Neural cell (in vitro differentiated cells): ENCODE results near the gene BCO2. TPM values are rescaled to one million over a fixed set of nuclear protein-coding genes. Genes with fewer than 3 reads are reported as not detected.
"Not testable (repeated sequence)": the region's sequence is repeated elsewhere in the genome, so short reads cannot be mapped to it uniquely, and the experiment has no call there.

Source experiments
- H2AFZ ChIP-seq: fragments of 200-600, 300-800 bp; sonication (generic), shearing (Covaris generic); 2 replicates; pipeline ENCODE4 v1.6.0; 2014; ENCODE audit warnings: low read depth, mild to moderate bottlenecking, antibody characterized with exemption, low read length, moderate library complexity
- H3F3A ChIP-seq: fragments of 200-600 bp; shearing (Covaris generic); 2 replicates; pipeline ENCODE4 v1.6.1; 2016; ENCODE audit warnings: mild to moderate bottlenecking, moderate library complexity, mixed read lengths, antibody characterized with exemption, low read length; ENCODE audit not compliant: insufficient read depth, poor library complexity, severe bottlenecking
- H3K27ac ChIP-seq: fragments of 200-600, 300-800 bp; sonication (generic), shearing (Covaris generic); 2 replicates; pipeline ENCODE4 v1.5.1; 2014; ENCODE audit warnings: mild to moderate bottlenecking, low read length, moderate library complexity
- H3K27me3 ChIP-seq: fragments of 300-800, 200-600 bp; sonication (generic), shearing (Covaris generic); 2 replicates; pipeline ENCODE4 v1.6.0; 2014; ENCODE audit warnings: mild to moderate bottlenecking, low read depth, low read length, moderate library complexity; ENCODE audit not compliant: insufficient read depth
- H3K36me3 ChIP-seq: fragments of 300-800, 200-600 bp; sonication (generic), shearing (Covaris generic); 2 replicates; pipeline ENCODE4 v1.5.1; 2014; ENCODE audit warnings: mild to moderate bottlenecking, antibody characterized with exemption, low read length, moderate library complexity; ENCODE audit not compliant: insufficient read depth
- H3K4me2 ChIP-seq: fragments of 300-800, 200-600 bp; sonication (generic), shearing (Covaris generic); 2 replicates; pipeline ENCODE4 v1.6.0; 2014; ENCODE audit warnings: mild to moderate bottlenecking, low read length
- H3K4me3 ChIP-seq: fragments of 300-800, 200-600 bp; sonication (generic), shearing (Covaris generic); 2 replicates; pipeline ENCODE4 v1.5.1; 2014; ENCODE audit warnings: mild to moderate bottlenecking, low read length, moderate library complexity
- H3K79me2 ChIP-seq: fragments of 200-600 bp; shearing (Covaris generic); replicated peaks from 2 replicates; pipeline ENCODE4 v1.6.0; 2014; ENCODE audit warnings: mild to moderate bottlenecking, low read length, moderate library complexity; ENCODE audit not compliant: insufficient read depth
- H3K9ac ChIP-seq: fragments of 300-800, 200-600 bp; sonication (generic), shearing (Covaris generic); 2 replicates; pipeline ENCODE4 v1.6.1; 2016; ENCODE audit warnings: mild to moderate bottlenecking, low read length, mixed read lengths
- H3K9me2 ChIP-seq: fragments of 200-600 bp; shearing (Covaris generic); 2 replicates; pipeline ENCODE4 v1.6.1; 2016; ENCODE audit warnings: mild to moderate bottlenecking, low read length, mixed read lengths; ENCODE audit not compliant: insufficient read depth
- H3K9me3 ChIP-seq: fragments of 200-600, 300-800 bp; sonication (generic), shearing (Covaris generic); 2 replicates; pipeline ENCODE4 v1.6.1; 2016; ENCODE audit warnings: mild to moderate bottlenecking, mixed run types, low read length, moderate library complexity, mixed read lengths
- H4K20me1 ChIP-seq: fragments of 200-600 bp; shearing (Covaris generic); 2 replicates; pipeline ENCODE4 v1.6.1; 2016; ENCODE audit warnings: mild to moderate bottlenecking, mixed run types; ENCODE audit not compliant: insufficient read depth
- EP300 ChIP-seq: fragments of 450-650 bp; conservative IDR thresholded peaks from 2 replicates; pipeline ENCODE4 v1.6.1; 2014; ENCODE audit warnings: antibody characterized with exemption, mild to moderate bottlenecking, moderate library complexity; ENCODE audit not compliant: poor library complexity, severe bottlenecking
- EZH2 ChIP-seq: fragments of 200-600, 300-800 bp; shearing (Covaris generic), sonication (generic); IDR thresholded peaks from 2 replicates; pipeline ENCODE4 v1.6.1; 2014; ENCODE audit warnings: antibody characterized with exemption, low read length, borderline replicate concordance, mild to moderate bottlenecking; ENCODE audit not compliant: insufficient read depth, poor library complexity, severe bottlenecking
- MXI1 ChIP-seq: fragments of 450-650 bp; conservative IDR thresholded peaks from 2 replicates; pipeline ENCODE4 v1.6.1; 2014; ENCODE audit warnings: antibody characterized with exemption, mild to moderate bottlenecking; ENCODE audit not compliant: poor library complexity, severe bottlenecking
- POLR2AphosphoS5 ChIP-seq: IDR thresholded peaks from 2 replicates; pipeline ENCODE4 v1.6.1; 2012
- RAD21 ChIP-seq: fragments of 450-650 bp; conservative IDR thresholded peaks from 2 replicates; pipeline ENCODE4 v1.6.1; 2014; ENCODE audit warnings: antibody characterized with exemption, mild to moderate bottlenecking, moderate library complexity
- SMC3 ChIP-seq: fragments of 450-650 bp; conservative IDR thresholded peaks from 2 replicates; pipeline ENCODE4 v1.6.1; 2014; ENCODE audit warnings: antibody characterized with exemption, mild to moderate bottlenecking, moderate library complexity; ENCODE audit not compliant: poor library complexity
- TAF1 ChIP-seq: IDR thresholded peaks from 2 replicates; pipeline ENCODE4 v1.6.1; 2012; ENCODE audit warnings: low read depth
- polyA plus RNA-seq: library from polyadenylated mRNA; depleted of rRNA; stranded (reverse); fragments of >200 nt; gene quantifications from 2 replicates; pipeline ENCODE4 v1.2.3, GENCODE V29; 2014
- TF ChIP-seq, protein P1 (sequence below): fragments of 450-650 bp; IDR thresholded peaks from 2 replicates; pipeline ENCODE4 v1.5.1; 2014; ENCODE audit warnings: antibody characterized with exemption, mild to moderate bottlenecking, moderate library complexity; ENCODE audit not compliant: poor library complexity, severe bottlenecking
- TF ChIP-seq, protein P2 (sequence below): IDR thresholded peaks from 2 replicates; pipeline ENCODE4 v1.6.1; 2012; ENCODE audit warnings: borderline replicate concordance

The BCO2 gene
- polyA plus RNA-seq, 1 donor from 2014 or later = 7.4 TPM

DNA sequence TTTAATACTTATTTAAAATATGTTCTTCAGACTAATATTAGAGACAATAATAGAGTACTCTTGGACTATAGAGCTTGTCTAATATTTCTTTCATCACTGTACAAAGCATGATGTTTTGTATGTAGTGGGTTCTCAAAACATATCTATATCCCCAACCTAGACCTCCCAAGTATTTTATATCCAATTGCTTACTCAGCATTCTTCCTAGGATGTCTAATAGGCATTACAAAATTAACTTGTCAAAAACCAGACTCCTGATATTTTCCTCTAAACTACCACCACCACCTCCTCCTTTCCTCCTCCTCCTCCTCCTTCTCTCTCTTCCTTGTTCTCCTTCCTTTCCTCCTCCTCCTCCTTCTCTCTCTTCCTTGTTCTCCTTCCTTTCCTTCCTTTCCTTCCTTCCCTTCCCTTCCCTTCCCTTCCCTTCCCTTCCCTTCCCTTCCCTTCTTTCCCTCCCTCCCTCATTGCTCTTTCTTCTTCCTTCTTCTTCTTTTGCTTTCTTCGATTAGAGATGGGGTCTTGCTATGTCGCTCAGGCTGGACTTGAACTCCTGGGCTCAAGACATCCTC, 21.3 kb downstream of the BCO2 start:
- Histone ChIP-seq H3K9me2 (no peaks in the 10 kb centered on the region), H2AFZ (no peak overlapping the region), H3K27ac (no peak overlapping the region), H3K4me2 (no peak overlapping the region), H3F3A (no peaks in the 10 kb centered on the region), H3K9ac (no peak overlapping the region), H3K36me3 (no peaks in the 10 kb centered on the region), H3K4me3 (no peak overlapping the region), H4K20me1 (no peaks in the 10 kb centered on the region), H3K79me2 (no peaks in the 10 kb centered on the region), H3K27me3 (no peaks in the 10 kb centered on the region), H3K9me3 (no peaks in the 10 kb centered on the region)
- TF ChIP-seq MXI1 = no peak
- TF ChIP-seq POLR2AphosphoS5 = no peak
- no peak for TF ChIP-seq SMC3
- TF ChIP-seq EZH2 = no peak
- TF ChIP-seq RAD21 = no peak
- TF ChIP-seq, protein P1, sequence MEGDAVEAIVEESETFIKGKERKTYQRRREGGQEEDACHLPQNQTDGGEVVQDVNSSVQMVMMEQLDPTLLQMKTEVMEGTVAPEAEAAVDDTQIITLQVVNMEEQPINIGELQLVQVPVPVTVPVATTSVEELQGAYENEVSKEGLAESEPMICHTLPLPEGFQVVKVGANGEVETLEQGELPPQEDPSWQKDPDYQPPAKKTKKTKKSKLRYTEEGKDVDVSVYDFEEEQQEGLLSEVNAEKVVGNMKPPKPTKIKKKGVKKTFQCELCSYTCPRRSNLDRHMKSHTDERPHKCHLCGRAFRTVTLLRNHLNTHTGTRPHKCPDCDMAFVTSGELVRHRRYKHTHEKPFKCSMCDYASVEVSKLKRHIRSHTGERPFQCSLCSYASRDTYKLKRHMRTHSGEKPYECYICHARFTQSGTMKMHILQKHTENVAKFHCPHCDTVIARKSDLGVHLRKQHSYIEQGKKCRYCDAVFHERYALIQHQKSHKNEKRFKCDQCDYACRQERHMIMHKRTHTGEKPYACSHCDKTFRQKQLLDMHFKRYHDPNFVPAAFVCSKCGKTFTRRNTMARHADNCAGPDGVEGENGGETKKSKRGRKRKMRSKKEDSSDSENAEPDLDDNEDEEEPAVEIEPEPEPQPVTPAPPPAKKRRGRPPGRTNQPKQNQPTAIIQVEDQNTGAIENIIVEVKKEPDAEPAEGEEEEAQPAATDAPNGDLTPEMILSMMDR = no peak
- TF ChIP-seq TAF1 = no peak
- TF ChIP-seq, protein P2, sequence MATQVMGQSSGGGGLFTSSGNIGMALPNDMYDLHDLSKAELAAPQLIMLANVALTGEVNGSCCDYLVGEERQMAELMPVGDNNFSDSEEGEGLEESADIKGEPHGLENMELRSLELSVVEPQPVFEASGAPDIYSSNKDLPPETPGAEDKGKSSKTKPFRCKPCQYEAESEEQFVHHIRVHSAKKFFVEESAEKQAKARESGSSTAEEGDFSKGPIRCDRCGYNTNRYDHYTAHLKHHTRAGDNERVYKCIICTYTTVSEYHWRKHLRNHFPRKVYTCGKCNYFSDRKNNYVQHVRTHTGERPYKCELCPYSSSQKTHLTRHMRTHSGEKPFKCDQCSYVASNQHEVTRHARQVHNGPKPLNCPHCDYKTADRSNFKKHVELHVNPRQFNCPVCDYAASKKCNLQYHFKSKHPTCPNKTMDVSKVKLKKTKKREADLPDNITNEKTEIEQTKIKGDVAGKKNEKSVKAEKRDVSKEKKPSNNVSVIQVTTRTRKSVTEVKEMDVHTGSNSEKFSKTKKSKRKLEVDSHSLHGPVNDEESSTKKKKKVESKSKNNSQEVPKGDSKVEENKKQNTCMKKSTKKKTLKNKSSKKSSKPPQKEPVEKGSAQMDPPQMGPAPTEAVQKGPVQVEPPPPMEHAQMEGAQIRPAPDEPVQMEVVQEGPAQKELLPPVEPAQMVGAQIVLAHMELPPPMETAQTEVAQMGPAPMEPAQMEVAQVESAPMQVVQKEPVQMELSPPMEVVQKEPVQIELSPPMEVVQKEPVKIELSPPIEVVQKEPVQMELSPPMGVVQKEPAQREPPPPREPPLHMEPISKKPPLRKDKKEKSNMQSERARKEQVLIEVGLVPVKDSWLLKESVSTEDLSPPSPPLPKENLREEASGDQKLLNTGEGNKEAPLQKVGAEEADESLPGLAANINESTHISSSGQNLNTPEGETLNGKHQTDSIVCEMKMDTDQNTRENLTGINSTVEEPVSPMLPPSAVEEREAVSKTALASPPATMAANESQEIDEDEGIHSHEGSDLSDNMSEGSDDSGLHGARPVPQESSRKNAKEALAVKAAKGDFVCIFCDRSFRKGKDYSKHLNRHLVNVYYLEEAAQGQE = no peak
- TF ChIP-seq EP300 = no peak

DNA sequence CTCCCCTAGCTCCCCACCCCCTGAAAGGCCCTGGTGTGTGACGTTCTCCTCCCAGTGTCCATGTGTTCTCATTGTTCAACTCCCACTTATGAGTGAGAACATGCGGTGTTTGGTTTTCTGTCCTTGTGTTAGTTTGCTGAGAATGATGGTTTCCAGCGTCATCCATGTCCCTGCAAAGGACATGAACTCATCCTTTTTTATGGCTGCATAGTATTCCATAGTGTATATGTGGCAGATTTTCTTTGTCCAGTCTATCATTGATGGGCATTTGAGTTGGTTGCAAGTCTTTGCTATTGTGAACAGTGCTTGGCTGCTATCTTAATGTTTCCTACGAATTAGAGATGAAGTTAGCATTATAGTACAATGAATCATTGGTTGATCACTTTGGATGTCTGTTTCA, 23.8 kb downstream of the BCO2 start:
- H3K9me3 ChIP-seq, H3K4me3 ChIP-seq, H3K27me3 ChIP-seq, H3K4me2 ChIP-seq, H3K9me2 ChIP-seq, H3K9ac ChIP-seq, H2AFZ ChIP-seq, H4K20me1 ChIP-seq, H3K79me2 ChIP-seq, H3K36me3 ChIP-seq, H3F3A ChIP-seq, H3K27ac ChIP-seq: not testable (repeated sequence)

DNA sequence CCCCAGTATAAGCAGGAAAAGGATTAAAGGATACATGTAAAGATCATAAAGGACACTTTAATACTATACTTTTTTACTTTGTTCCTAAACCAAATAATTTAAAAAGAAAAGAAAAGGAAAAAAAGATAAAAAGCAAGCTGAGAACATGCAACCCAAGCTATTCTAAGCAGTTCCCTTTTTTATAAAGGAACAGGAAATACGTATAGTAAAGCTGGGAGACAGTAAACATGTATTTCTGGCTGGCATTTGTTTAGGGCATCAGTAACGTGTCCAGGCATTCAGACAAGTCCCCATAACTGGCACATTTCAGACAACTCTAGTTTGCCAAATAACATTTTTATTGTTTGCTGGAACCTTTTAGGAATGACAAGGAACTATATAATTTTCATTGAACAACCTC, 24.9 kb downstream of the BCO2 start:
- no peaks in the 10 kb centered on the region for H3K79me2 ChIP-seq
- no peak for TF ChIP-seq SMC3
- TF ChIP-seq EP300 = no peak
- TF ChIP-seq MXI1 = no peak
- TF ChIP-seq, protein P2 = no peak
- TF ChIP-seq EZH2 = no peak
- TF ChIP-seq, protein P1 = no peak
- TF ChIP-seq POLR2AphosphoS5 = no peak
- TF ChIP-seq TAF1 = no peak
- TF ChIP-seq RAD21 = no peak
- no peak overlapping the region for H3K27ac ChIP-seq
- no peaks in the 10 kb centered on the region for H3K9me2 ChIP-seq
- H3K9me3 ChIP-seq = no peaks in the 10 kb centered on the region
- H3F3A ChIP-seq = no peaks in the 10 kb centered on the region
- H2AFZ ChIP-seq = no peak overlapping the region
- no peak overlapping the region for H3K4me2 ChIP-seq
- H3K9ac ChIP-seq = no peak overlapping the region
- H3K36me3 ChIP-seq = no peaks in the 10 kb centered on the region
- no peak overlapping the region for H3K4me3 ChIP-seq
- no peaks in the 10 kb centered on the region for H4K20me1 ChIP-seq
- H3K27me3 ChIP-seq = no peaks in the 10 kb centered on the region
